Measurements from ENCODE around the gene FLII. TPM values are rescaled to one million over a fixed set of nuclear protein-coding genes. Genes with fewer than 3 reads are reported as not detected.
"Not testable (repeated sequence)": the region's sequence is repeated elsewhere in the genome, so short reads cannot be mapped to it uniquely, and the experiment has no call there.

FLII gene
- total RNA-seq = 100 to 1,000 TPM; 276 to 281 TPM

GRCh38 chr17:18258356-18259038 lies at the start of gene FLII:
Gene FLII, minus strand, starts transcription at chr17:18258738. Its CDS starts 48 bp downstream, at chr17:18258690.
- peak within 1 kb of the TSS; percentile 94 for H3K4me3 Mint-ChIP-seq
- peaks cover 6% of the 10 kb centered on the region for H3K36me3 Mint-ChIP-seq (ENCODE audit: low read depth)
- ATAC-seq = peak; percentile 13
- H3K4me1 Mint-ChIP-seq (ENCODE audit: low read depth) = peaks cover 38% of the 10 kb centered on the region
- H3K9me3 Mint-ChIP-seq = no peaks in the 10 kb centered on the region
- TF ChIP-seq CTCF (IDR thresholded peaks at IDR 0.05) = no peak
- intact Hi-C loops (cut with micrococcal nuclease) = no loop called here
- CTCF ChIA-PET = interaction anchor here (0.7 to 1.6 kb wide), 4 partner anchors 8 to 43 kb away, joined by 3 to 5 read pairs (median 4); no protein-coding TSS in a partner anchor
- H3K27ac Mint-ChIP-seq = peak within 1 kb of the TSS; percentile 92
- POLR2A ChIA-PET = interaction anchor here (0.8 kb wide), 1 partner anchor 75 kb away, joined by 4 read pairs; the partner anchor contains the start of gene ALKBH5
- H3K27me3 Mint-ChIP-seq = no peaks in the 10 kb centered on the region
- peak; percentile 42 for DNase-seq

GRCh38 chr17:18303206-18303605 lies 44.7 kb upstream of the FLII start:
- H3K27ac Mint-ChIP-seq; H3K27me3 Mint-ChIP-seq; ATAC-seq; H3K4me1 Mint-ChIP-seq (ENCODE audit: low read depth); H3K9me3 Mint-ChIP-seq; H3K4me3 Mint-ChIP-seq; intact Hi-C loops (cut with micrococcal nuclease); CTCF ChIA-PET; DNase-seq: not testable (repeated sequence)
- H3K36me3 Mint-ChIP-seq (ENCODE audit: low read depth) = peaks cover 46% of the 10 kb centered on the region
- POLR2A ChIA-PET = interaction anchor here (0.9 kb wide), 1 partner anchor 9 kb away, joined by 4 read pairs; no protein-coding TSS in a partner anchor

- Mint-ChIP-seq H3K4me3 (no peak overlapping the region), H3K36me3 (ENCODE audit: low read depth) (peaks cover 43% of the 10 kb centered on the region), H3K27me3 (no peaks in the 10 kb centered on the region), H3K4me1 (ENCODE audit: low read depth) (no peaks in the 10 kb centered on the region), H3K9me3 (no peaks in the 10 kb centered on the region), H3K27ac (no peak overlapping the region)
- ATAC-seq (no peak), DNase-seq (no peak)
- CTCF ChIA-PET = interaction anchor here (1.2 kb wide), 1 partner anchor 16 kb away, joined by 3 read pairs; no protein-coding TSS in a partner anchor
- no peak for TF ChIP-seq CTCF (IDR thresholded peaks at IDR 0.05)
- intact Hi-C loops (cut with micrococcal nuclease) = no loop called here
- POLR2A ChIA-PET = interaction anchor here (1.0 to 1.1 kb wide), 3 partner anchors 8 to 25 kb away, joined by 3 to 4 read pairs (median 3); partner anchors contain the start of gene TOP3A
These were observed 42.4 kb upstream of the FLII start for GRCh38 chr17:18300725-18301480.

- POLR2A ChIA-PET, CTCF ChIA-PET: not testable (repeated sequence)
- peaks cover 41% of the 10 kb centered on the region for H3K36me3 Mint-ChIP-seq (ENCODE audit: low read depth)
These were observed 39.5 kb upstream of the FLII start for GRCh38 chr17:18298061-18298460.

GRCh38 chr17:18291718-18292540 lies 33.4 kb upstream of the FLII start:
- ChIA-PET POLR2A (interaction anchor here (1.2 to 1.8 kb wide), 3 partner anchors 10 to 73 kb away, joined by 3 to 5 read pairs (median 4); no protein-coding TSS in a partner anchor), CTCF (no interaction called here)
- no peak for TF ChIP-seq CTCF (IDR thresholded peaks at IDR 0.05)
- H3K9me3 Mint-ChIP-seq = no peaks in the 10 kb centered on the region
- H3K4me3 Mint-ChIP-seq = no peak overlapping the region
- intact Hi-C loops (cut with micrococcal nuclease) = no loop called here
- ATAC-seq (no peak), DNase-seq (no peak)
- no peaks in the 10 kb centered on the region for H3K27me3 Mint-ChIP-seq
- H3K27ac Mint-ChIP-seq = no peak overlapping the region
- peaks cover 53% of the 10 kb centered on the region for H3K36me3 Mint-ChIP-seq (ENCODE audit: low read depth)
- H3K4me1 Mint-ChIP-seq (ENCODE audit: low read depth) = no peaks in the 10 kb centered on the region

More at GRCh38 chr17:18298061-18298460, 39.5 kb upstream of the FLII start:
- H3K4me3 Mint-ChIP-seq; intact Hi-C loops (cut with micrococcal nuclease); H3K9me3 Mint-ChIP-seq; H3K4me1 Mint-ChIP-seq (ENCODE audit: low read depth); DNase-seq; ATAC-seq; H3K27ac Mint-ChIP-seq; H3K27me3 Mint-ChIP-seq: not testable (repeated sequence)

Data from activated CD8-positive, alpha-beta T cell treated with anti-CD3 and anti-CD28 coated beads for 36 hours (primary cell).